ENCODE results near the gene SYCP2.

The SYCP2 gene

GRCh38 chr20:59832406-59833363, 100.8 kb downstream of the SYCP2 start:
- no peak for DNase-seq

GRCh38 chr20:59831916-59832270, 101.5 kb downstream of the SYCP2 start:
- DNase-seq = no peak

- no peak for DNase-seq
Observed at GRCh38 chr20:59831024-59831915, 102.2 kb downstream of the SYCP2 start.

- DNase-seq = no peak
Observed at GRCh38 chr20:59830665-59831023, 102.8 kb downstream of the SYCP2 start.

- DNase-seq = no peak
Observed at GRCh38 chr20:59829786-59830664, 103.4 kb downstream of the SYCP2 start.

GRCh38 chr20:59829054-59829785, 104.2 kb downstream of the SYCP2 start:
- DNase-seq = no peak

GRCh38 chr20:59828125-59829053, 105.0 kb downstream of the SYCP2 start:
- DNase-seq = no peak

GRCh38 chr20:59827138-59828056, 106.0 kb downstream of the SYCP2 start:
- no peak for DNase-seq

GRCh38 chr20:59825944-59826759, 107.3 kb downstream of the SYCP2 start:
- DNase-seq = no peak

- DNase-seq = no peak
Observed at GRCh38 chr20:59825563-59825920, 107.9 kb downstream of the SYCP2 start.

- no peak for DNase-seq
Observed at GRCh38 chr20:59824711-59825562, 108.5 kb downstream of the SYCP2 start.

- no peak for DNase-seq
Observed at GRCh38 chr20:59823491-59824259, 109.8 kb downstream of the SYCP2 start.

- no peak for DNase-seq
Observed at GRCh38 chr20:59823030-59823423, 110.4 kb downstream of the SYCP2 start.

GRCh38 chr20:59822291-59823029, 111.0 kb downstream of the SYCP2 start:
- DNase-seq = no peak

- DNase-seq = no peak
Observed at GRCh38 chr20:59821788-59822187, 111.6 kb downstream of the SYCP2 start.

- DNase-seq = no peak
Observed at GRCh38 chr20:59821201-59821600, 112.2 kb downstream of the SYCP2 start.
